Skeletal muscle tissue (tissue), 4 donors: ENCODE measurements around the gene RPL5. TPM values are rescaled to one million over a fixed set of nuclear protein-coding genes. Genes with fewer than 3 reads are reported as not detected.
A peak's percentile ranks its signal among the peaks of the same experiment; 100 is the strongest.

Experiments
- H3K27ac ChIP-seq: one replicate; pipeline ENCODE4 v1.7.0; 2013; ENCODE audit warnings: mild to moderate bottlenecking, low read depth, low read length, inconsistent platforms
- H3K27me3 ChIP-seq, 3 donors: one replicate each; pipeline ENCODE4 v1.7.0; 2013; ENCODE audit warnings: low read length in 3 of 3; ENCODE audit not compliant: control insufficient read depth in 3 of 3, insufficient read depth in 3 of 3
- H3K36me3 ChIP-seq, 3 donors: one replicate each; pipeline ENCODE4 v1.7.0; 2013; ENCODE audit warnings: low read length in 3 of 3; ENCODE audit not compliant: control insufficient read depth in 3 of 3, insufficient read depth in 3 of 3
- H3K4me1 ChIP-seq, 3 donors: one replicate each; pipeline ENCODE4 v1.7.0; 2013; ENCODE audit warnings: low read length in 3 of 3, mild to moderate bottlenecking in 3 of 3; ENCODE audit not compliant: control insufficient read depth in 3 of 3, insufficient read depth in 3 of 3
- H3K4me3 ChIP-seq, 3 donors: one replicate each; pipeline ENCODE4 v1.7.0; 2013; ENCODE audit warnings: low read length in 3 of 3
- H3K9ac ChIP-seq, 3 donors: one replicate each; pipeline ENCODE4 v1.7.0; 2013; ENCODE audit warnings: low read length in 3 of 3, mild to moderate bottlenecking in 3 of 3, moderate library complexity in 2 of 3, low read depth in 1 of 3
- H3K9me3 ChIP-seq, 3 donors: one replicate each; pipeline ENCODE4 v1.7.0; 2013; ENCODE audit warnings: low read length in 3 of 3; ENCODE audit not compliant: control insufficient read depth in 3 of 3
- total RNA-seq: library from RNA; depleted of rRNA; stranded (reverse); fragments of >200 nt; gene quantifications from one replicate; pipeline ENCODE4 v1.2.3, GENCODE V29; 2014
- donor health status: Osteomylitis.

The RPL5 gene
- total RNA-seq, 1 donor from 2014 or later, result 1,925 TPM

GRCh38 chr1:92820024-92820423, 11.8 kb upstream of the RPL5 start:
- Histone ChIP-seq H3K27me3 (peaks cover 0 to 3% (median 0%) of the 10 kb centered on the region in 3 donors), H3K27ac (no peak overlapping the region), H3K36me3 (no peaks in the 10 kb centered on the region), H3K4me3 (no peak overlapping the region), H3K9me3 (no peaks in the 10 kb centered on the region), H3K4me1 (no peaks in the 10 kb centered on the region), H3K9ac (no peak overlapping the region)

- H3K36me3 ChIP-seq, result no peaks in the 10 kb centered on the region
- no peaks in the 10 kb centered on the region for H3K4me1 ChIP-seq
- H3K9ac ChIP-seq, result no peak overlapping the region
- peaks cover 0 to 3% (median 0%) of the 10 kb centered on the region in 3 donors for H3K27me3 ChIP-seq
- H3K27ac ChIP-seq, result no peak overlapping the region
- H3K9me3 ChIP-seq, result no peaks in the 10 kb centered on the region
- H3K4me3 ChIP-seq, result no peak overlapping the region
Measured at GRCh38 chr1:92820551-92820950, 11.3 kb upstream of the RPL5 start.

GRCh38 chr1:92822879-92823278, 9.0 kb upstream of the RPL5 start:
- Histone ChIP-seq H3K4me3 (no peak overlapping the region), H3K27me3 (no peaks in the 10 kb centered on the region), H3K27ac (no peak overlapping the region), H3K36me3 (no peaks in the 10 kb centered on the region), H3K4me1 (no peaks in the 10 kb centered on the region), H3K9me3 (no peaks in the 10 kb centered on the region), H3K9ac (no peak overlapping the region)

GRCh38 chr1:92826792-92827191, 5.0 kb upstream of the RPL5 start:
- H3K27me3 ChIP-seq, result no peaks in the 10 kb centered on the region
- no peaks in the 10 kb centered on the region for H3K36me3 ChIP-seq
- H3K4me1 ChIP-seq, result no peaks in the 10 kb centered on the region
- no peak overlapping the region for H3K4me3 ChIP-seq
- no peak overlapping the region for H3K9ac ChIP-seq
- H3K9me3 ChIP-seq, result no peaks in the 10 kb centered on the region
- H3K27ac ChIP-seq, result no peak overlapping the region

- Histone ChIP-seq H3K4me3 (peak overlapping the region; percentile 96 to 100 (median 98)), H3K27me3 (no peaks in the 10 kb centered on the region), H3K9ac (peak overlapping the region in 2 of 3 donors; percentile 20 to 98), H3K36me3 (peaks cover 10 to 27% (median 24%) of the 10 kb centered on the region in 3 donors), H3K27ac (no peak overlapping the region), H3K9me3 (no peaks in the 10 kb centered on the region), H3K4me1 (peaks cover 16 to 27% (median 23%) of the 10 kb centered on the region in 3 donors)
Measured at GRCh38 chr1:92831368-92831761, 475 bp upstream of the RPL5 start.

- H3K9ac ChIP-seq, result peak overlapping the region; percentile 96 to 99 (median 98)
- peak overlapping the region; percentile 87 for H3K27ac ChIP-seq
- no peaks in the 10 kb centered on the region for H3K9me3 ChIP-seq
- no peaks in the 10 kb centered on the region for H3K27me3 ChIP-seq
- peak overlapping the region; percentile 96 to 100 (median 98) for H3K4me3 ChIP-seq
- peaks cover 11 to 39% (median 33%) of the 10 kb centered on the region in 3 donors for H3K36me3 ChIP-seq
- peaks cover 16 to 28% (median 23%) of the 10 kb centered on the region in 3 donors for H3K4me1 ChIP-seq
Measured at GRCh38 chr1:92832537-92833114, 786 bp downstream of the RPL5 start.

- Histone ChIP-seq H3K4me1 (peaks cover 18 to 28% (median 23%) of the 10 kb centered on the region in 3 donors), H3K36me3 (peaks cover 19 to 51% (median 45%) of the 10 kb centered on the region in 3 donors), H3K9me3 (no peaks in the 10 kb centered on the region), H3K9ac (peak overlapping the region; percentile 96 to 99 (median 98)), H3K27ac (peak overlapping the region; percentile 51), H3K27me3 (no peaks in the 10 kb centered on the region), H3K4me3 (peak overlapping the region in 2 of 3 donors; percentile 8 to 96)
Measured at GRCh38 chr1:92833840-92834239, 2.0 kb downstream of the RPL5 start.

GRCh38 chr1:92834617-92835016, 2.8 kb downstream of the RPL5 start:
- Histone ChIP-seq H3K36me3 (peaks cover 19 to 58% (median 48%) of the 10 kb centered on the region in 3 donors), H3K9me3 (no peaks in the 10 kb centered on the region), H3K27me3 (no peaks in the 10 kb centered on the region), H3K4me1 (peaks cover 18 to 28% (median 27%) of the 10 kb centered on the region in 3 donors), H3K27ac (no peak overlapping the region), H3K4me3 (no peak overlapping the region), H3K9ac (peak overlapping the region in 1 of 3 donors; percentile 96)

- Histone ChIP-seq H3K36me3 (peaks cover 30 to 80% (median 68%) of the 10 kb centered on the region in 3 donors), H3K4me3 (no peak overlapping the region)
Measured at GRCh38 chr1:92837062-92837461, 5.2 kb downstream of the RPL5 start.

GRCh38 chr1:92838519-92838918, 6.7 kb downstream of the RPL5 start:
- Histone ChIP-seq H3K4me1 (peaks cover 19 to 22% (median 20%) of the 10 kb centered on the region in 3 donors), H3K27ac (no peak overlapping the region), H3K27me3 (no peaks in the 10 kb centered on the region), H3K4me3 (no peak overlapping the region), H3K9me3 (no peaks in the 10 kb centered on the region), H3K9ac (peak overlapping the region in 1 of 3 donors; percentile 59), H3K36me3 (peaks cover 36 to 93% (median 81%) of the 10 kb centered on the region in 3 donors)

More at GRCh38 chr1:92837062-92837461, 5.2 kb downstream of the RPL5 start:
- Histone ChIP-seq H3K9ac (no peak overlapping the region), H3K27me3 (no peaks in the 10 kb centered on the region), H3K4me1 (peaks cover 20 to 28% (median 27%) of the 10 kb centered on the region in 3 donors), H3K9me3 (no peaks in the 10 kb centered on the region), H3K27ac (no peak overlapping the region)
